Fibroblast of lung (primary cell): Measurements from ENCODE around the gene TRPM4. TPM values are rescaled to one million over a fixed set of nuclear protein-coding genes. Genes with fewer than 3 reads are reported as not detected.

Experiments
- DNase-seq, 2 donors: peaks; one replicate each; pipeline versions ENCODE4 v3.0.0 to v3.0.0-alpha.2; 2010; ENCODE audit warnings: low read depth in 2 of 2
- H2AFZ ChIP-seq: 2 replicates; pipeline ENCODE4 v1.5.1; 2012; ENCODE audit warnings: low read length, control low read depth, inconsistent platforms
- H3K27ac ChIP-seq: 2 replicates; pipeline ENCODE4 v1.5.1; 2011; ENCODE audit warnings: low read length, control low read depth; ENCODE audit not compliant: insufficient read depth
- H3K27me3 ChIP-seq: 2 replicates; pipeline ENCODE4 v1.5.1; 2011; ENCODE audit warnings: mild to moderate bottlenecking, low read length; ENCODE audit not compliant: control insufficient read depth, insufficient read depth
- H3K36me3 ChIP-seq: 2 replicates; pipeline ENCODE4 v1.5.1; 2011; ENCODE audit warnings: low read length; ENCODE audit not compliant: control insufficient read depth, insufficient read depth
- H3K4me1 ChIP-seq: 2 replicates; pipeline ENCODE4 v1.5.1; 2011; ENCODE audit warnings: low read length; ENCODE audit not compliant: control insufficient read depth, insufficient read depth; ENCODE audit errors: extremely low read depth
- H3K4me2 ChIP-seq: 2 replicates; pipeline ENCODE4 v1.5.1; 2011; ENCODE audit warnings: low read length, control low read depth; ENCODE audit not compliant: insufficient read depth; ENCODE audit errors: extremely low read depth
- H3K4me3 ChIP-seq, 4 experiments: fragments of 200-600 bp in 1 of 4; sonication (generic) in 1 of 4; replicated peaks in 1 of 4; 2 replicates each; pipeline ENCODE4 v1.5.1; 2011 to 2016; ENCODE audit warnings: low read length in 4 of 4, low read depth in 3 of 4, mild to moderate bottlenecking in 3 of 4, control low read depth in 2 of 4, inconsistent platforms in 1 of 4, mixed read lengths in 1 of 4; ENCODE audit not compliant: insufficient read depth in 1 of 4; ENCODE audit errors: control extremely low read depth in 1 of 4
- H3K79me2 ChIP-seq: 2 replicates; pipeline ENCODE4 v1.5.1; 2012; ENCODE audit warnings: mild to moderate bottlenecking, low read length, inconsistent platforms; ENCODE audit not compliant: control insufficient read depth, insufficient read depth
- H3K9ac ChIP-seq: 2 replicates; pipeline ENCODE4 v1.5.1; 2011; ENCODE audit warnings: mild to moderate bottlenecking, low read length, control low read depth; ENCODE audit not compliant: insufficient read depth
- H3K9me3 ChIP-seq: 2 replicates; pipeline ENCODE4 v1.5.1; 2012; ENCODE audit warnings: low read depth, low read length; ENCODE audit not compliant: control insufficient read depth, insufficient read depth
- H4K20me1 ChIP-seq: 2 replicates; pipeline ENCODE4 v1.5.1; 2011; ENCODE audit warnings: low read length; ENCODE audit not compliant: control insufficient read depth, insufficient read depth; ENCODE audit errors: extremely low read depth
- CTCF ChIP-seq, 2 donors: IDR thresholded peaks in 1 of 2; conservative IDR thresholded peaks in 1 of 2; 1 replicate in 1 of 2; 2 replicates in 1 of 2; pipeline ENCODE4 v1.5.1; 2011 to 2012; ENCODE audit warnings: low read length in 2 of 2, control low read depth in 1 of 2, inconsistent platforms in 1 of 2, low read depth in 1 of 2, mild to moderate bottlenecking in 1 of 2
- EZH2 ChIP-seq: IDR thresholded peaks from 2 replicates; pipeline ENCODE4 v1.5.1; 2012; ENCODE audit warnings: low read length, control low read depth, mild to moderate bottlenecking; ENCODE audit errors: missing control alignments
- polyA plus RNA-seq, 2 donors: library from polyadenylated mRNA; depleted of rRNA in 1 of 2; stranded (reverse) in 1 of 2; unstranded in 1 of 2; fragments of >200 nt; gene quantifications; 2 replicates each; pipeline ENCODE4 v1.2.1, GENCODE V29; 2011 to 2012; ENCODE audit warnings: missing spikeins in 1 of 2
- total RNA-seq: library from RNA; depleted of rRNA; stranded (reverse); fragments of >200 nt; gene quantifications from 2 replicates; pipeline ENCODE4 v1.2.1, GENCODE V29; 2014

TRPM4 gene
- total and polyA plus RNA-seq, 2 donors (not counting 1 experiment from before 2014, with no cell fraction given): 6.7 to 18.7 TPM

- Histone ChIP-seq H3K27me3 (no peaks in the 10 kb centered on the region), H3K9ac (no peak overlapping the region), H3K27ac (no peak overlapping the region), H4K20me1 (no peaks in the 10 kb centered on the region), H3K36me3 (no peaks in the 10 kb centered on the region), H2AFZ (no peak overlapping the region), H3K4me2 (no peak overlapping the region), H3K4me1 (peaks cover 5% of the 10 kb centered on the region), H3K9me3 (no peaks in the 10 kb centered on the region), H3K4me3 (no peak overlapping the region), H3K79me2 (no peaks in the 10 kb centered on the region)
- TF ChIP-seq CTCF (conservative IDR thresholded peaks at IDR 0.05 in 1 of 2, IDR thresholded peaks at IDR 0.05 in 1 of 2; ENCODE audit: low read depth in 1 of 2, low read length in 2 of 2) (no peak), EZH2 (no peak)
- peak in 1 of 2 donors; percentile 48 for DNase-seq
Measured at GRCh38 chr19:49161987-49162386, 4.4 kb downstream of the TRPM4 start.

GRCh38 chr19:49165111-49165750, 7.6 kb downstream of the TRPM4 start:
- Histone ChIP-seq H3K4me2 (no peak overlapping the region), H3K4me1 (no peaks in the 10 kb centered on the region), H3K79me2 (no peaks in the 10 kb centered on the region), H3K27ac (no peak overlapping the region), H3K27me3 (no peaks in the 10 kb centered on the region), H3K36me3 (no peaks in the 10 kb centered on the region), H2AFZ (no peak overlapping the region), H3K9ac (no peak overlapping the region), H3K4me3 (no peak overlapping the region), H4K20me1 (no peaks in the 10 kb centered on the region), H3K9me3 (no peaks in the 10 kb centered on the region)
- no peak for TF ChIP-seq CTCF (conservative IDR thresholded peaks at IDR 0.05 in 1 of 2, IDR thresholded peaks at IDR 0.05 in 1 of 2; ENCODE audit: low read depth in 1 of 2, low read length in 2 of 2)
- TF ChIP-seq EZH2: no peak
- peak in 1 of 2 donors; percentile 34 for DNase-seq

- H3K9ac ChIP-seq: no peak overlapping the region
- no peaks in the 10 kb centered on the region for H3K79me2 ChIP-seq
- TF ChIP-seq EZH2: no peak
- no peaks in the 10 kb centered on the region for H4K20me1 ChIP-seq
- H3K27me3 ChIP-seq: no peaks in the 10 kb centered on the region
- H3K4me2 ChIP-seq: no peak overlapping the region
- H3K36me3 ChIP-seq: no peaks in the 10 kb centered on the region
- no peak overlapping the region for H3K27ac ChIP-seq
- H2AFZ ChIP-seq: no peak overlapping the region
- H3K4me3 ChIP-seq: no peak overlapping the region
- H3K9me3 ChIP-seq: no peaks in the 10 kb centered on the region
- no peaks in the 10 kb centered on the region for H3K4me1 ChIP-seq
- no peak for DNase-seq
Measured at GRCh38 chr19:49165865-49166301, 8.3 kb downstream of the TRPM4 start.
